ENCODE results near the gene MRPL14. TPM values are rescaled to one million over a fixed set of nuclear protein-coding genes. Genes with fewer than 3 reads are reported as not detected.

Gene MRPL14
- total and polyA plus RNA-seq, 2 experiments from 2014 or later = 62.6 to 191 TPM

- DNase-seq (ENCODE audit: low spot score) (no peak), ATAC-seq (no peak)
- H3K4me1 ChIP-seq (ENCODE audit: insufficient read depth) = no peaks in the 10 kb centered on the region
- no peak overlapping the region for H2AFZ ChIP-seq
- H3K27ac ChIP-seq (ENCODE audit: low read depth) = no peak overlapping the region
- H3K9me2 ChIP-seq (ENCODE audit: insufficient read depth) = no peaks in the 10 kb centered on the region
- no peak overlapping the region for H3K4me3 ChIP-seq
- Mint-ChIP-seq H3K4me3 (no peak overlapping the region), H3K4me1 (peaks cover 4% of the 10 kb centered on the region; the same call in 2 of the 3 replicates), H3K27me3 (ENCODE audit: insufficient read depth, low read depth, poor library complexity) (peaks cover 4% of the 10 kb centered on the region), H3K27ac (no peak overlapping the region), H3K9me3 (no peaks in the 10 kb centered on the region), H3K36me3 (ENCODE audit: low read depth) (peaks cover 44% of the 10 kb centered on the region)
- H3K36me3 ChIP-seq (ENCODE audit: insufficient read depth) = no peaks in the 10 kb centered on the region
- no peaks in the 10 kb centered on the region for H3K79me2 ChIP-seq (replicated peaks; ENCODE audit: insufficient read depth)
- H3K4me2 ChIP-seq = no peak overlapping the region
- no peaks in the 10 kb centered on the region for H3K27me3 ChIP-seq (ENCODE audit: insufficient read depth)
- TF ChIP-seq STAT1 (IDR thresholded peaks at IDR 0.05; ENCODE audit: unreplicated experiment) (no peak), ETS1 (IDR thresholded peaks at IDR 0.05) (no peak), EZH2 (IDR thresholded peaks at IDR 0.05; ENCODE audit: low read depth, unreplicated experiment) (no peak), POLR2AphosphoS5 (IDR thresholded peaks at IDR 0.05; ENCODE audit: low read depth) (no peak), ZNF114 (CRISPR knock-in tag; IDR thresholded peaks at IDR 0.05) (no peak), CREB1 (CRISPR knock-in tag; IDR thresholded peaks at IDR 0.05; ENCODE audit: low read depth) (no peak), REST (IDR thresholded peaks at IDR 0.05; ENCODE audit: unreplicated experiment) (no peak)
- no peaks in the 10 kb centered on the region for H3F3A ChIP-seq (replicated peaks; ENCODE audit: low read depth)
- no peaks in the 10 kb centered on the region; the same call in 1 of the 2 replicates for H4K20me1 ChIP-seq (replicated peaks; ENCODE audit: insufficient read depth)
These were observed 20.0 kb upstream of the MRPL14 start for GRCh38 chr6:44147256-44147655.

GRCh38 chr6:44146685-44147084, 19.4 kb upstream of the MRPL14 start:
- Histone ChIP-seq H3F3A (replicated peaks; ENCODE audit: low read depth) (no peaks in the 10 kb centered on the region), H3K4me2 (no peak overlapping the region), H3K27ac (ENCODE audit: low read depth) (no peak overlapping the region), H4K20me1 (replicated peaks; ENCODE audit: insufficient read depth) (no peaks in the 10 kb centered on the region; the same call in 1 of the 2 replicates), H3K4me1 (ENCODE audit: insufficient read depth) (no peaks in the 10 kb centered on the region), H3K36me3 (ENCODE audit: insufficient read depth) (no peaks in the 10 kb centered on the region), H3K4me3 (no peak overlapping the region), H3K9me2 (ENCODE audit: insufficient read depth) (no peaks in the 10 kb centered on the region), H3K27me3 (ENCODE audit: insufficient read depth) (no peaks in the 10 kb centered on the region), H2AFZ (no peak overlapping the region), H3K79me2 (replicated peaks; ENCODE audit: insufficient read depth) (no peaks in the 10 kb centered on the region)
- peaks cover 45% of the 10 kb centered on the region for H3K36me3 Mint-ChIP-seq (ENCODE audit: low read depth)
- peaks cover 4% of the 10 kb centered on the region; the same call in 2 of the 3 replicates for H3K4me1 Mint-ChIP-seq
- no peak for DNase-seq (ENCODE audit: low spot score)
- no peak for ATAC-seq
- TF ChIP-seq JUNB (IDR thresholded peaks at IDR 0.05; ENCODE audit: unreplicated experiment) = no peak
- no peak for TF ChIP-seq CTCF (conservative IDR thresholded peaks at IDR 0.05; ENCODE audit: low read depth in 2 of 2)
- no peak for TF ChIP-seq NANOG (IDR thresholded peaks at IDR 0.05; ENCODE audit: borderline replicate concordance)
- TF ChIP-seq ZNF331 (CRISPR knock-in tag; IDR thresholded peaks at IDR 0.05; ENCODE audit: low read depth) = no peak
- TF ChIP-seq ZNF114 (CRISPR knock-in tag; IDR thresholded peaks at IDR 0.05) = no peak
- TF ChIP-seq ETS1 (IDR thresholded peaks at IDR 0.05) = no peak
- TF ChIP-seq STAT1 (IDR thresholded peaks at IDR 0.05; ENCODE audit: unreplicated experiment) = no peak
- TF ChIP-seq REST (IDR thresholded peaks at IDR 0.05; ENCODE audit: unreplicated experiment) = no peak
- no peak for TF ChIP-seq EZH2phosphoT487 (IDR thresholded peaks at IDR 0.05; ENCODE audit: unreplicated experiment)
- TF ChIP-seq EZH2 (IDR thresholded peaks at IDR 0.05; ENCODE audit: low read depth, unreplicated experiment) = no peak
- H3K27ac Mint-ChIP-seq = no peak overlapping the region
- H3K4me3 Mint-ChIP-seq = no peak overlapping the region
- peaks cover 2% of the 10 kb centered on the region for H3K27me3 Mint-ChIP-seq (ENCODE audit: insufficient read depth, low read depth, poor library complexity)
- no peaks in the 10 kb centered on the region for H3K9me3 Mint-ChIP-seq

Measured in GM23338 (cell line).